ENCODE measurements around the gene PLXDC1.

DNA sequence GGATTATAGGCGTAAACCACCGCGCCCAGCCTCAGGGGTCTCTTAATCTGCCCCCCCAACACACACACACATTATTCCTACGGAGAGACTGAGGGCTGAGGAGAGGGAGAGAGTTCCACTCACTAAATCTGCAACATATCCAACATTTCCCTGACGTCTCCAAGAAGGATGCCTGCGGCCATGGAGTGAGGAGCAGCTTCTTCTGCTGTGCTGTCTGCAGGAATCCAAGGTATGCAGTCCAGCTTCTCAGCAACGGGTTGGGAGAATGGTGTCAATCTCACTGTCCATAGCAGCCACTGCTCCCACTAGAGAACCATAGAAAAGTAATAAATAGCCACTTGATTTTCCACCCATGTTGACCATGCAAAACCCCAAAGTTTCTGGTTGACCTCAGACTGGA, 5.1 kb upstream of the PLXDC1 start:
- TF ChIP-seq, protein P1, sequence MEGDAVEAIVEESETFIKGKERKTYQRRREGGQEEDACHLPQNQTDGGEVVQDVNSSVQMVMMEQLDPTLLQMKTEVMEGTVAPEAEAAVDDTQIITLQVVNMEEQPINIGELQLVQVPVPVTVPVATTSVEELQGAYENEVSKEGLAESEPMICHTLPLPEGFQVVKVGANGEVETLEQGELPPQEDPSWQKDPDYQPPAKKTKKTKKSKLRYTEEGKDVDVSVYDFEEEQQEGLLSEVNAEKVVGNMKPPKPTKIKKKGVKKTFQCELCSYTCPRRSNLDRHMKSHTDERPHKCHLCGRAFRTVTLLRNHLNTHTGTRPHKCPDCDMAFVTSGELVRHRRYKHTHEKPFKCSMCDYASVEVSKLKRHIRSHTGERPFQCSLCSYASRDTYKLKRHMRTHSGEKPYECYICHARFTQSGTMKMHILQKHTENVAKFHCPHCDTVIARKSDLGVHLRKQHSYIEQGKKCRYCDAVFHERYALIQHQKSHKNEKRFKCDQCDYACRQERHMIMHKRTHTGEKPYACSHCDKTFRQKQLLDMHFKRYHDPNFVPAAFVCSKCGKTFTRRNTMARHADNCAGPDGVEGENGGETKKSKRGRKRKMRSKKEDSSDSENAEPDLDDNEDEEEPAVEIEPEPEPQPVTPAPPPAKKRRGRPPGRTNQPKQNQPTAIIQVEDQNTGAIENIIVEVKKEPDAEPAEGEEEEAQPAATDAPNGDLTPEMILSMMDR (IDR thresholded peaks at IDR 0.05; ENCODE audit: low read depth, low read length, poor library complexity, severe bottlenecking), result no peak
- TF ChIP-seq EZH2phosphoT487 (IDR thresholded peaks at IDR 0.05; ENCODE audit: borderline replicate concordance, low read length), result no peak
